CD4-positive, alpha-beta T cell treated with Interleukin-6 at 100 ng/mL for 8 hours (primary cell): ENCODE results near the gene MZB1.
"Not testable (repeated sequence)": the region's sequence is repeated elsewhere in the genome, so short reads cannot be mapped to it uniquely, and the experiment has no call there.

ENCODE experiments used
- DNase-seq: peaks from one replicate; pipeline ENCODE4 v3.0.0-alpha.2; 2020; ENCODE audit warnings: mixed read lengths, low spot score

Gene MZB1

GRCh38 chr5:139410121-139410992 is 20.6 kb upstream of the MZB1 start:
- no peak for DNase-seq

GRCh38 chr5:139409116-139409515 is 19.4 kb upstream of the MZB1 start:
- not testable (repeated sequence) for DNase-seq

GRCh38 chr5:139408191-139408590 is 18.5 kb upstream of the MZB1 start:
- no peak for DNase-seq

GRCh38 chr5:139407517-139407916 is 17.8 kb upstream of the MZB1 start:
- DNase-seq = no peak

- no peak for DNase-seq
These were observed 17.2 kb upstream of the MZB1 start for GRCh38 chr5:139406963-139407362.

- no peak for DNase-seq
These were observed 14.7 kb upstream of the MZB1 start for GRCh38 chr5:139404484-139404840.

- peak; percentile 98 for DNase-seq
These were observed 14.2 kb upstream of the MZB1 start, which contains the start of gene SPATA24 for GRCh38 chr5:139403787-139404483. TSS of gene SPATA24 (minus strand) at chr5:139404089. CDS start at chr5:139404060, 29 bp downstream.

GRCh38 chr5:139403418-139403786 is 13.7 kb upstream of the MZB1 start:
- DNase-seq = no peak

- no peak for DNase-seq
These were observed 12.9 kb upstream of the MZB1 start for GRCh38 chr5:139402561-139403158.

- DNase-seq = no peak
These were observed 11.8 kb upstream of the MZB1 start for GRCh38 chr5:139401546-139401945.

- no peak for DNase-seq
These were observed 9.9 kb upstream of the MZB1 start for GRCh38 chr5:139399501-139400121.

- no peak for DNase-seq
These were observed 8.2 kb upstream of the MZB1 start for GRCh38 chr5:139397921-139398320.

- no peak for DNase-seq
These were observed 7.0 kb upstream of the MZB1 start for GRCh38 chr5:139396691-139397090.

- DNase-seq = no peak
These were observed 6.3 kb upstream of the MZB1 start for GRCh38 chr5:139395844-139396640.

- DNase-seq = no peak
These were observed 5.2 kb upstream of the MZB1 start, which contains the start of gene PROB1 for GRCh38 chr5:139394654-139395566. TSS of gene PROB1 (minus strand) at chr5:139395104. CDS start at chr5:139395081, 23 bp downstream.

- DNase-seq = peak; percentile 44
These were observed 4.5 kb upstream of the MZB1 start for GRCh38 chr5:139394123-139394653.

- no peak for DNase-seq
These were observed 3.9 kb upstream of the MZB1 start for GRCh38 chr5:139393497-139394122.

GRCh38 chr5:139392678-139393496 is 3.2 kb upstream of the MZB1 start:
- peak; percentile 67 for DNase-seq

- no peak for DNase-seq
These were observed 2.6 kb upstream of the MZB1 start for GRCh38 chr5:139392324-139392677.
